Gastrocnemius medialis (tissue), 4 donors: ENCODE data around the gene STRA6.

ENCODE experiments used
- CTCF ChIP-seq, 5 experiments: fragments of 450-650 bp in 3 of 5; fragments of 200-600 bp in 2 of 5; sonication (generic) in 2 of 5; IDR thresholded peaks in 4 of 5; conservative IDR thresholded peaks in 1 of 5; 1 replicate in 4 of 5; 2 replicates in 1 of 5; pipeline ENCODE4 v1.5.1; 2016 to 2019; ENCODE audit warnings: antibody characterized with exemption in 5 of 5, mild to moderate bottlenecking in 3 of 5, moderate library complexity in 3 of 5
- POLR2A ChIP-seq, 2 donors: fragments of 450-650 bp; IDR thresholded peaks; one replicate each; pipeline ENCODE4 v1.6.1; 2017; ENCODE audit warnings: antibody characterized with exemption in 2 of 2, mild to moderate bottlenecking in 2 of 2, moderate library complexity in 2 of 2

GRCh38 chr15:74180881-74181602 lies 21.5 kb downstream of the STRA6 start:
- no peak for TF ChIP-seq CTCF (IDR thresholded peaks at IDR 0.05 in 4 of 5, conservative IDR thresholded peaks at IDR 0.05 in 1 of 5)
- no peak for TF ChIP-seq POLR2A (IDR thresholded peaks at IDR 0.05)
